Uterus (tissue), 2 donors: ENCODE data around the gene PSMD2.

Experiments used
- POLR2A ChIP-seq, 2 donors: fragments of 450-650 bp; IDR thresholded peaks; one replicate each; pipeline ENCODE4 v1.6.1; 2016; ENCODE audit warnings: antibody characterized with exemption in 2 of 2, mild to moderate bottlenecking in 1 of 2, moderate library complexity in 1 of 2
- TF ChIP-seq, protein P1 (sequence below), 4 experiments: fragments of 200-600 bp in 2 of 4; fragments of 450-650 bp in 2 of 4; sonication (generic) in 2 of 4; IDR thresholded peaks; one replicate each; pipeline ENCODE4 v1.5.1; 2016 to 2019; ENCODE audit warnings: antibody characterized with exemption in 4 of 4, mild to moderate bottlenecking in 2 of 4, moderate library complexity in 1 of 4

DNA sequence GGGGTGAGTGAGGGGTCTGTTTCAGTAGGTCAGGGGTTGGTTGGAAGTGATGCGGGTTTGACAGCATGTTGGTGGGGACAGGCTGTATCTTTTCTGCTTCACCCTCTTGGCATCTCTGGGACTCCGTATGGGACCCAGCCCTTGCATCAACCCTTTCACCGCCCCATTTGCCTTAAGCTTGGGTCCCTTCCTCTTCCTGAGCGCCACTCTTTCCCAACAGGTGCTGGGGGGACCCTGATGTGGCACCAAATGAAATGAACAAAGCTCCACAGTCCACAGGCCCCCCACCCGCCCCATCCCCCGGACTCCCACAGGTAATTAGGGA is 16.5 kb downstream of the PSMD2 start:
- no peak for TF ChIP-seq POLR2A (IDR thresholded peaks at IDR 0.05)
- TF ChIP-seq, protein P1, sequence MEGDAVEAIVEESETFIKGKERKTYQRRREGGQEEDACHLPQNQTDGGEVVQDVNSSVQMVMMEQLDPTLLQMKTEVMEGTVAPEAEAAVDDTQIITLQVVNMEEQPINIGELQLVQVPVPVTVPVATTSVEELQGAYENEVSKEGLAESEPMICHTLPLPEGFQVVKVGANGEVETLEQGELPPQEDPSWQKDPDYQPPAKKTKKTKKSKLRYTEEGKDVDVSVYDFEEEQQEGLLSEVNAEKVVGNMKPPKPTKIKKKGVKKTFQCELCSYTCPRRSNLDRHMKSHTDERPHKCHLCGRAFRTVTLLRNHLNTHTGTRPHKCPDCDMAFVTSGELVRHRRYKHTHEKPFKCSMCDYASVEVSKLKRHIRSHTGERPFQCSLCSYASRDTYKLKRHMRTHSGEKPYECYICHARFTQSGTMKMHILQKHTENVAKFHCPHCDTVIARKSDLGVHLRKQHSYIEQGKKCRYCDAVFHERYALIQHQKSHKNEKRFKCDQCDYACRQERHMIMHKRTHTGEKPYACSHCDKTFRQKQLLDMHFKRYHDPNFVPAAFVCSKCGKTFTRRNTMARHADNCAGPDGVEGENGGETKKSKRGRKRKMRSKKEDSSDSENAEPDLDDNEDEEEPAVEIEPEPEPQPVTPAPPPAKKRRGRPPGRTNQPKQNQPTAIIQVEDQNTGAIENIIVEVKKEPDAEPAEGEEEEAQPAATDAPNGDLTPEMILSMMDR (IDR thresholded peaks at IDR 0.05) = no peak
